HG03469 (cell line): ENCODE measurements around the gene MARVELD2.
"Not testable (repeated sequence)": the region's sequence is repeated elsewhere in the genome, so short reads cannot be mapped to it uniquely, and the experiment has no call there.

ENCODE experiments used
- ATAC-seq: cut with Tn5 transposase; IDR thresholded peaks from one replicate; pipeline ENCODE4 v1.9.1; 2021; ENCODE audit warnings: mild to moderate bottlenecking, moderate library complexity, moderate number of reproducible peaks; ENCODE audit not compliant: unreplicated experiment

Gene MARVELD2

DNA sequence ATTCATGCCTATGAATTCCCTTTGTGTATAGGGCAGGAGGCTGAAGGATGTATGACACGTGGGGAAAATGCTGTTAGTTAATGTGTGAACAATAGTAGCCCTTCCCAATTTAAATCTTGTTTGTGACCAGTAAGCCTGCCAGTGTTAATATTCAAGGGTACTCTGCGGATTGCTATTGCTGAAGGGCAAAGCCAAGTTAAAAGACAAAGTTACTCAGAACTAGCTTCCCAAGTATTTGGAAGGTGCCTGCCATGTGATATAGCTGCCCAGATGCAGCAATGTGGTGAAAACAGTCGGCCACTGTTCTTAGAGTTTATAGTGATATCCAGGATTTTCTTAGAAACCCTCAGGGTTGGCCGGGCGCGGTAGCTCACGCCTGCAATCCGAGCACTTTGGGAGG lies 34.6 kb downstream of the MARVELD2 start:
- no peak for ATAC-seq

DNA sequence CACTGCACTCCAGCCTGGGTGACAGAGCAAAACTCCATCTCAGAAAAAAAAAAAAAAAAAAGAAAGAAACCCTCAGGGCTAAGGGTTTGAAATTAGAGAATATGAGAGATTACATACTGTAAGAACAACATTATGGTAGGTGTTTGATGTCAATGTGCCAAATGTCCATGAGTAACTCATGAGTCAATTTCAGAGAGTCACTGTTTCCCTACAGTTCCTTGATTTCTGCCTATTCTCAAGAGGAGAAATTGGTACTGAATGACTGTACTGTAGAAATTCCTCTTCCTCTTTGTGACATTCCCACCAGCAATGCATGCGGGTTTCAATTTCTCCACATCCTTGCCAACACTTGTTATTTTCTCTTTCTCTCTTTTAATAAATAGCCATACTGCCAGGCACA lies 35.2 kb downstream of the MARVELD2 start:
- ATAC-seq, result no peak

DNA sequence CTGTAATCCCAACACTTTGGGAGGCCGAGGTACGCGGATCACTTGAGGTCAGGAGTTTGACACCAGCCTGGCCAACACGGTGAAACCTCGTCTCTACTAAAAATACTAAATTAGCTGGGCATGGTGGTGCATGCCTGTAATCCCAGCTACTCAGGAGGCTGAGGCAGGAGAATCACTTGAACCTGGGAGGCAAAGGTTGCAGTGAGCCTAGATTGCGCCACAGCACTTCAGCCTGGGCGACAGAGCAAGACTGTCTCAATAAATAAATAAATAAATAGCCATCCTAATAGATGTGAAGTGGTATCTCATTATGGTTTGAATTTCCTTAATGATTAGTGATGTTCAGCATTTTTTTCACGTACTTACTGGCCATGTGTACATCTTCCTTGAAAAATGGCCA lies 35.6 kb downstream of the MARVELD2 start:
- not testable (repeated sequence) for ATAC-seq

- ATAC-seq, result no peak
These were observed 37.2 kb downstream of the MARVELD2 start for GRCh38 chr5:69451941-69452647.

DNA sequence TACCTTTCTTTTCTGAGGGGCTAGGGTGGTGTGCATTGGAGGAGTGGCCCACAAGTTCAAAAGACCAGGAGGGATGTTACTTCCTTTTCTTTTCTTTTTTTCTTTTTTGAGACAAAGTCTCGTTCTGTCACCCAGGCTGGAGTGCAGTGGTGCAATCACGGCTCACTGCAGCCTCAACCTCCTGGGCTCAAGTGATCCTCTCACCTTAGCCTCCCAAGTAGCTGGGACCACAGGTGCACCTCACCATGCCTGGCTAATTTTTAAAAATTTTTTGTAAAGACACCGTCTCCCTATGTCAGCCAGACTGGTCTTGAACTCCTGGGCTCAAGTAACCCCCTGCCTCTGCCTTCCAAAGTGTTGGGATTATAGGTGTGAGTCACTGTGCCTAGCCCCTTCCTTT lies 38.6 kb downstream of the MARVELD2 start:
- not testable (repeated sequence) for ATAC-seq

DNA sequence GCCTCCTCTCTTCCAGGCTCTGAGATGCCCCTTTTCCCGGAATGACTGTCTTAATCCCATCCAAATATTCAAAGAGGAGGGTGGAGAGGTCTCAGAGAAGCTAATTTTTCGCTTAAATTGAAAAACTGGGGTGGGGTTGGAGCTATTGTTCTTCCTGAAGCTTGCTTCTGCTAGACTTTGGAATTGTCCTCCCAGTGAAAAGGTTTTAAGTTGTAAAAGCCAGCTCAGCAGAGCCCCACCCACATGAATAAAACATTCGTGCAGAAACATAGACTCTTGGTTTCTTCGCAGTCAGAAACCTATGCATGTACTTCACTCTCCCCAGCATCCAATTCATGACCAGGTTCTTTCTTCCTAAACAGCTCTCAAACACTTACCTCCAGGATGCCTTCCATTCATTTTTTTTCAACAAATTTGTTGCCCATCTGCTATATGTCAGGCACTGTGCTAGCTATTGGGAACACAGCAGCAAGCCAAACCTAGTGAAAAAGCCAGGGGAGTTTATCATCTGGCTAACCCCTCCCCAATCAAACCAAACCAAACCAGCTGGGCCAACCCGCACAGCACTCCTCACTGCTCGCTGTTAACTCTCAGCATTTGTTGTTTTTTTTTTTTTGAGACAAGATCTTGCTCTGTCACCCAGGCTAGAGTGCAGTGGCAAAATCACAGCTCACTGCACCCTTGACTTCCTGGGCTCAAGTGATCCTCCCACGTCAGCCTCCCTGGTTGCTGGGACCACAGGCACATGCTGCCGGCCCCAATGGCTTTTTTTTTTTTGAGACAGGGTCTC lies 39.7 kb downstream of the MARVELD2 start:
- no peak for ATAC-seq

DNA sequence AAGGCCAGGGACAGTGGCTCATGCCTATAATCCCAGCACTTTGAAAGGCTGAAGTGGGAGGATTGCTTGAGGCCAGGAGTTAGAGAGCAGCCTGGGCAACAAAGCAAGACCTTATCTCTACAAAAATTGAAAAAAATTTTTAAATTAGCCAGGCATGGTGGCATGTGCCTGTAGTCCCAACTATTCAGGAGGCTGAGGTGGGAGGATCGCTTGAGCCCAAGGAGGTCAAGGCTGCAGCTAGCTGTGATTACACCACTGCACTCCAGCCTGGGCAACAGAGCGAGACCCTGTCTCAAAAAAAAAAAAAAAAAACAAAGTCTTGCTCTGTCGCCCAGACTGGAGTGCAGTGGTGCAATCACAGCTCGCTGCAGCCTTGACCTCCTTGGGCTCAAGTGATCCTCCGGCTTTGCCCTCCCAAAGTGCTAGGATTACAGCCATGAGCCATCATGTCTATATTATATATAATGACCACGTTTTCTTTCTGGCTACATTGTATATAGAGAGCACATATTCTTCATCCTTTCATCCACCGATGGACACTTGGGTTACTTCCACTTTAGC lies 40.6 kb downstream of the MARVELD2 start:
- not testable (repeated sequence) for ATAC-seq

DNA sequence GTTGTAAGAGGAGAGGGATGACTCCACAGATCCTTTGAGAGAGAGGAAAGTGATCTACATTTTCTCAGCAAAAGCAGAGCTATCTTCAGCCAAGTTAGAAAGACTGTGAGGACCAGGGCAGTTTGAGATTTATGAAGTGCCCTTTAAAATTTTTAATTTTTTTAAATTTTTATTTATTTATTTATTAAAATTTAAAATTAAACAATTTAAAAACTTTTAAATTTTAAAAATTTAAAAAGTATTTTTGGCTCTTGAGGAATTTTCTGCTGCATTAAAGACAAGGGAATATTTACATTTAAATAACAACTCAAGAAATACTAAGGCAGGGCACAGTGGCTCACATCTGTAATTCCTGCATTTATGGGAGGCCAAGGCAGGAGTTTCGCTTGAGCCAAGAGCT lies 47.3 kb downstream of the MARVELD2 start:
- ATAC-seq, result no peak

DNA sequence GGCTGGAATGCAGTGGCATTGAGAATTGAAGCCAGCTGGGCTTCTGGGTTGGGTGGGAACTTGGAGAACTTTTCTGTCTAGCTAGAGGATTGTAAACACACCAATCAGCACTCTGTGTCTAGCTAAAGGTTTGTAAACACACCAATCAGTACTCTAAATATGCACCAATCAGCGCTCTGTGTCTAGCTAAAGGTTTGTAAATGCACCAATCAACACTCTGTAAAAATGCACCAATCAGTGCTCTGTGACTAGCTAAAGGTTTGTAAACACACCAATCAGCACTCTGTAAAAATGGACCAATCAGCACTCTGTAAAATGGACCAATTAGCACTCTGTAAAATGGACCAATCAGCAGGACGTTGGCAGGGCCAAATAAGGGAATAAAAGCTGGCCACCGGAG lies 51.5 kb downstream of the MARVELD2 start:
- ATAC-seq, result not testable (repeated sequence)

- peak; percentile 90 for ATAC-seq
These were observed 52.7 kb downstream of the MARVELD2 start for GRCh38 chr5:69467442-69468225.

- ATAC-seq, result no peak
These were observed 53.7 kb downstream of the MARVELD2 start for GRCh38 chr5:69468631-69469030.

- not testable (repeated sequence) for ATAC-seq
These were observed 56.6 kb downstream of the MARVELD2 start for GRCh38 chr5:69471516-69471915.

- not testable (repeated sequence) for ATAC-seq
These were observed 57.7 kb downstream of the MARVELD2 start for GRCh38 chr5:69472535-69473143.

- no peak for ATAC-seq
These were observed 62.3 kb downstream of the MARVELD2 start for GRCh38 chr5:69477170-69477569.

DNA sequence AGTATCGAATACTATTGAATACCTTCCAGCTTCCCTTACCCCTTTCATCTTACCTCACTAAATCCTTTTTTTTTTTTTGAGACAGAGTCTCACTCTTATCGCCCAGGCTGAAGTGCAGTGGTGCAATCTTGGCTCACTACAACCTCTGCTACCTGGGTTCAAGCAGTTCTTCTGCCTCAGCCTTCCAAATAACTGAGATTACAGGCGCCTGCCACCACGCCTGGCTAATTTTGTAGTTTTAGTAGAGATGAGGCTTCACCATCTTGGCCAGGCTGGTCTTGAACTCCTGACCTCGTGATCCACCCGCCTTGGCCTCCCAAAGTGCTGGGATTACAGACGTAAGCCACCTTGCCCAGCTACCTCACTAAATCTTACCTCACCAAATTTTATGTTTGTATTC lies 63.4 kb downstream of the MARVELD2 start:
- not testable (repeated sequence) for ATAC-seq

GRCh38 chr5:69484891-69485290 lies 70.0 kb downstream of the MARVELD2 start:
- no peak for ATAC-seq

GRCh38 chr5:69485471-69485870 lies 70.6 kb downstream of the MARVELD2 start:
- ATAC-seq, result no peak

GRCh38 chr5:69489246-69489645 lies 74.3 kb downstream of the MARVELD2 start:
- ATAC-seq, result no peak

- no peak for ATAC-seq
These were observed 76.1 kb downstream of the MARVELD2 start for GRCh38 chr5:69491027-69491426.

- no peak for ATAC-seq
These were observed 77.0 kb downstream of the MARVELD2 start for GRCh38 chr5:69491838-69492390.
